Measurements from ENCODE around the gene TTC21B.

- TF ChIP-seq, protein P1, sequence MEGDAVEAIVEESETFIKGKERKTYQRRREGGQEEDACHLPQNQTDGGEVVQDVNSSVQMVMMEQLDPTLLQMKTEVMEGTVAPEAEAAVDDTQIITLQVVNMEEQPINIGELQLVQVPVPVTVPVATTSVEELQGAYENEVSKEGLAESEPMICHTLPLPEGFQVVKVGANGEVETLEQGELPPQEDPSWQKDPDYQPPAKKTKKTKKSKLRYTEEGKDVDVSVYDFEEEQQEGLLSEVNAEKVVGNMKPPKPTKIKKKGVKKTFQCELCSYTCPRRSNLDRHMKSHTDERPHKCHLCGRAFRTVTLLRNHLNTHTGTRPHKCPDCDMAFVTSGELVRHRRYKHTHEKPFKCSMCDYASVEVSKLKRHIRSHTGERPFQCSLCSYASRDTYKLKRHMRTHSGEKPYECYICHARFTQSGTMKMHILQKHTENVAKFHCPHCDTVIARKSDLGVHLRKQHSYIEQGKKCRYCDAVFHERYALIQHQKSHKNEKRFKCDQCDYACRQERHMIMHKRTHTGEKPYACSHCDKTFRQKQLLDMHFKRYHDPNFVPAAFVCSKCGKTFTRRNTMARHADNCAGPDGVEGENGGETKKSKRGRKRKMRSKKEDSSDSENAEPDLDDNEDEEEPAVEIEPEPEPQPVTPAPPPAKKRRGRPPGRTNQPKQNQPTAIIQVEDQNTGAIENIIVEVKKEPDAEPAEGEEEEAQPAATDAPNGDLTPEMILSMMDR (IDR thresholded peaks at IDR 0.05) = no peak
- TF ChIP-seq EP300 (IDR thresholded peaks at IDR 0.05) (no peak), POLR2A (IDR thresholded peaks at IDR 0.05) (no peak)
Observed at GRCh38 chr2:165901620-165902298, 51.8 kb downstream of the TTC21B start.
